H9 (cell line): Measurements from ENCODE around the gene CC2D2B. TPM values are rescaled to one million over a fixed set of nuclear protein-coding genes. Genes with fewer than 3 reads are reported as not detected.

ENCODE experiments used
- DNase-seq: peaks from one replicate; pipeline ENCODE4 v3.0.0-alpha.2; 2017
- H2AFZ ChIP-seq: one replicate; pipeline ENCODE4 v1.6.1; 2013; ENCODE audit warnings: mild to moderate bottlenecking, low read length, control low read depth, moderate library complexity
- H2AK5ac ChIP-seq: 2 replicates; pipeline ENCODE4 v1.6.1; 2013; ENCODE audit warnings: low read length, control low read depth, mixed read lengths; ENCODE audit not compliant: insufficient read length
- H2BK120ac ChIP-seq: one replicate; pipeline ENCODE4 v1.6.1; 2013; ENCODE audit warnings: low read depth, mild to moderate bottlenecking, low read length, control low read depth, inconsistent platforms; ENCODE audit not compliant: poor library complexity, severe bottlenecking
- H2BK12ac ChIP-seq: 2 replicates; pipeline ENCODE4 v1.6.1; 2013; ENCODE audit warnings: low read length, control low read depth, mixed read lengths, low read depth; ENCODE audit not compliant: insufficient read length
- H2BK15ac ChIP-seq: 2 replicates; pipeline ENCODE4 v1.6.1; 2013; ENCODE audit warnings: low read depth, low read length, control low read depth
- H2BK20ac ChIP-seq: one replicate; pipeline ENCODE4 v1.6.1; 2013; ENCODE audit warnings: low read depth, mild to moderate bottlenecking, low read length, control low read depth, inconsistent platforms; ENCODE audit not compliant: poor library complexity, severe bottlenecking
- H2BK5ac ChIP-seq: 2 replicates; pipeline ENCODE4 v1.6.1; 2013; ENCODE audit warnings: low read length, control low read depth, mixed read lengths; ENCODE audit not compliant: insufficient read length
- H3K14ac ChIP-seq: 2 replicates; pipeline ENCODE4 v1.6.1; 2013; ENCODE audit warnings: low read length, control low read depth; ENCODE audit not compliant: insufficient read depth
- H3K18ac ChIP-seq: 2 replicates; pipeline ENCODE4 v1.6.1; 2013; ENCODE audit warnings: low read depth, mild to moderate bottlenecking, mixed read lengths, low read length, control low read depth; ENCODE audit not compliant: insufficient read length
- H3K23ac ChIP-seq: 2 replicates; pipeline ENCODE4 v1.6.1; 2013; ENCODE audit warnings: low read length, control low read depth, mixed read lengths, low read depth; ENCODE audit not compliant: insufficient read length
- H3K23me2 ChIP-seq: 2 replicates; pipeline ENCODE4 v1.6.1; 2013; ENCODE audit warnings: low read depth, mild to moderate bottlenecking, mixed read lengths, low read length, control low read depth; ENCODE audit not compliant: insufficient read length, poor library complexity, severe bottlenecking
- H3K27ac ChIP-seq: 2 replicates; pipeline ENCODE4 v1.5.1; 2013; ENCODE audit warnings: low read length, control low read depth, mixed read lengths, low read depth; ENCODE audit not compliant: insufficient read length
- H3K27me3 ChIP-seq: 2 replicates; pipeline ENCODE4 v1.6.1; 2013; ENCODE audit warnings: low read length, control low read depth, inconsistent platforms; ENCODE audit not compliant: insufficient read depth
- H3K4ac ChIP-seq: 2 replicates; pipeline ENCODE4 v1.6.1; 2013; ENCODE audit warnings: low read depth, mild to moderate bottlenecking, control low read depth, inconsistent platforms, low read length, moderate library complexity
- H3K4me1 ChIP-seq: 2 replicates; pipeline ENCODE4 v1.6.1; 2013; ENCODE audit warnings: low read length, control low read depth, inconsistent platforms; ENCODE audit not compliant: insufficient read depth
- H3K4me2 ChIP-seq: 2 replicates; pipeline ENCODE4 v1.6.1; 2013; ENCODE audit warnings: low read length, control low read depth, mixed read lengths; ENCODE audit not compliant: insufficient read length, insufficient read depth
- H3K56ac ChIP-seq: 2 replicates; pipeline ENCODE4 v1.6.1; 2013; ENCODE audit warnings: low read depth, mild to moderate bottlenecking, mixed read lengths, low read length, control low read depth; ENCODE audit not compliant: insufficient read length
- H3K79me1 ChIP-seq: 2 replicates; pipeline ENCODE4 v1.6.1; 2013; ENCODE audit warnings: low read depth, mild to moderate bottlenecking, moderate library complexity, low read length, control low read depth, inconsistent platforms; ENCODE audit not compliant: insufficient read depth, poor library complexity, severe bottlenecking
- H3K79me2 ChIP-seq: 2 replicates; pipeline ENCODE4 v1.6.1; 2013; ENCODE audit warnings: low read length, control low read depth, inconsistent platforms; ENCODE audit not compliant: insufficient read depth
- H3K9ac ChIP-seq: 2 replicates; pipeline ENCODE4 v1.6.1; 2013; ENCODE audit warnings: low read length, control low read depth, mixed read lengths; ENCODE audit not compliant: insufficient read length; ENCODE audit errors: extremely low read depth
- H3K9me3 ChIP-seq: one replicate; pipeline ENCODE4 v1.6.1; 2013; ENCODE audit warnings: low read depth, low read length, inconsistent platforms; ENCODE audit not compliant: control insufficient read depth
- H3T11ph ChIP-seq: one replicate; pipeline ENCODE4 v1.6.1; 2013; ENCODE audit warnings: mild to moderate bottlenecking, low read length, control low read depth, inconsistent platforms
- H4K20me1 ChIP-seq: one replicate; pipeline ENCODE4 v1.6.1; 2013; ENCODE audit not compliant: control insufficient read depth, insufficient read length, insufficient read depth
- H4K5ac ChIP-seq: 2 replicates; pipeline ENCODE4 v1.6.1; 2013; ENCODE audit warnings: low read depth, mild to moderate bottlenecking, mixed read lengths, low read length, control low read depth; ENCODE audit not compliant: insufficient read length
- H4K8ac ChIP-seq: replicated peaks from 2 replicates; pipeline ENCODE4 v1.6.1; 2013; ENCODE audit warnings: low read length, control low read depth, mixed read lengths, low read depth; ENCODE audit not compliant: insufficient read length
- H4K91ac ChIP-seq: 2 replicates; pipeline ENCODE4 v1.6.1; 2013; ENCODE audit warnings: low read depth, mild to moderate bottlenecking, moderate library complexity, mixed read lengths, low read length, control low read depth; ENCODE audit not compliant: insufficient read length
- H3K27ac Mint-ChIP-seq, 3 experiments: 2 replicates in 2 of 3; 3 replicates in 1 of 3; pipeline ENCODE4 v1.8.0; 2020 to 2021; ENCODE audit warnings: mixed read lengths in 3 of 3, mild to moderate bottlenecking in 1 of 3, moderate library complexity in 1 of 3
- H3K27me3 Mint-ChIP-seq: 2 replicates; pipeline ENCODE4 v1.8.0; 2021; ENCODE audit warnings: low read depth, mild to moderate bottlenecking, moderate library complexity, mixed read lengths
- H3K36me3 Mint-ChIP-seq, 3 experiments: 2 replicates in 2 of 3; 3 replicates in 1 of 3; pipeline ENCODE4 v1.8.0; 2020 to 2021; ENCODE audit warnings: low read depth in 3 of 3, mixed read lengths in 3 of 3; ENCODE audit not compliant: insufficient read depth in 1 of 3
- H3K4me1 Mint-ChIP-seq, 2 experiments: 2 replicates each; pipeline ENCODE4 v1.8.0; 2020; ENCODE audit warnings: mixed read lengths in 2 of 2
- H3K4me3 Mint-ChIP-seq, 2 experiments: 2 replicates in 1 of 2; 3 replicates in 1 of 2; pipeline ENCODE4 v1.8.0; 2020 to 2021; ENCODE audit warnings: mild to moderate bottlenecking in 2 of 2, mixed read lengths in 2 of 2, moderate library complexity in 1 of 2
- H3K9me3 Mint-ChIP-seq, 2 experiments: 2 replicates in 1 of 2; 3 replicates in 1 of 2; pipeline ENCODE4 v1.8.0; 2020; ENCODE audit warnings: mild to moderate bottlenecking in 2 of 2, mixed read lengths in 2 of 2, moderate library complexity in 1 of 2
- WGBS: extraction: QIAGEN DNeasy Blood & Tissue Kit; methylation state at CpG from one replicate; pipeline ENCODE4 v1.1.7; 2013; ENCODE audit warnings: missing lambda C conversion rate, low lambda C conversion rate, mixed read lengths; ENCODE audit not compliant: insufficient read length; ENCODE audit errors: extremely low coverage; 5-methylcytosine and 5-hydroxymethylcytosine counted together
- total RNA-seq: library from RNA; stranded (reverse); gene quantifications from 2 replicates; pipeline ENCODE4 v1.2.1, GENCODE V29; 2021
- TF ChIP-seq, protein P1 (sequence below): fragments of 200-600 bp; sonication (generic); conservative IDR thresholded peaks from 3 replicates; pipeline ENCODE4 v1.8.0; 2021; ENCODE audit warnings: antibody characterized with exemption, mild to moderate bottlenecking

CC2D2B gene
- total RNA-seq, 1 experiment from 2014 or later: 0.72 TPM

DNA sequence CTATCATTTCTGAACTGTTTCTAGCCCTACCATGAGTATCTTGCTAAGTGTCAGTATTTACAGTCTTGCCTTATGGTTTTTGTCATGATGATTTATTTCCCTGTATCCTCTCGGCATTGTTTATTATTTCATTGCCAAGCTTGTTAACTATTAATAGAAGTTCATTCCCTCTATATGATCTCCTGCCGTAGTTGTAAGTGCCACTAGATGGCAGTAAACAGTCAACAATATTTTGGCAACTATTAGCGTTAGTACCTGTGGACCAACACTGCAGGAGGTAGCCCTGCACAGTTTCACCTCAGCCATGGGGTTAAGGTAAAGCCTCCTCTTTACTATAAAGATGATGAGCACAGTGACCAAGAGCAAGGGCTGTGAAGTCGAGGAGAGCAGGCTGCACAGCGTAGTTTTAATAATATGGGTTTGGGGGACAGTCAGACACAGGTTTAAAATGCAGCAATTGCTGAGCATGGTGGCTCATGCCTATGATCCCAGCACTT, 109.5 kb downstream of the CC2D2B start:
- H3K27ac Mint-ChIP-seq: no peak overlapping the region
- H3K79me1 ChIP-seq: no peaks in the 10 kb centered on the region
- H3K4ac ChIP-seq: no peak overlapping the region
- H3K27me3 Mint-ChIP-seq: peaks cover 3% of the 10 kb centered on the region; the same call in 1 of the 2 replicates
- H3K79me2 ChIP-seq: no peaks in the 10 kb centered on the region
- H3K23me2 ChIP-seq: no peaks in the 10 kb centered on the region
- H2BK15ac ChIP-seq: no peak overlapping the region
- no peak overlapping the region for H3K9ac ChIP-seq
- no peak overlapping the region for H4K8ac ChIP-seq
- H3K27ac ChIP-seq: no peak overlapping the region
- H3K23ac ChIP-seq: no peak overlapping the region
- no peak overlapping the region for H3K14ac ChIP-seq
- H3K36me3 Mint-ChIP-seq: 0 out of 7 replicates have a peak, but pooled peaks cover 0 to 2% (median 0%) of the 10 kb centered on the region in 3 experiments
- no peak overlapping the region for H3K4me3 Mint-ChIP-seq
- H2BK120ac ChIP-seq: no peak overlapping the region
- H3K9me3 ChIP-seq: no peaks in the 10 kb centered on the region
- no peaks in the 10 kb centered on the region for H3K9me3 Mint-ChIP-seq
- no peak overlapping the region for H3K18ac ChIP-seq
- no peak overlapping the region for H2AK5ac ChIP-seq
- H3K56ac ChIP-seq: no peak overlapping the region
- no peaks in the 10 kb centered on the region for H3K4me1 ChIP-seq
- no peak overlapping the region for H3T11ph ChIP-seq
- H3K27me3 ChIP-seq: no peaks in the 10 kb centered on the region
- no peaks in the 10 kb centered on the region for H4K20me1 ChIP-seq
- H3K4me2 ChIP-seq: no peak overlapping the region
- H2BK12ac ChIP-seq: no peak overlapping the region
- no peak overlapping the region for H2BK20ac ChIP-seq
- no CpG with 5 or more reads among the region's 5 CpGs for WGBS
- no peak overlapping the region for H2AFZ ChIP-seq
- H3K4me1 Mint-ChIP-seq: peaks cover 0 to 4% of the 10 kb centered on the region in 2 experiments; a peak in 1 of 4 replicates
- H2BK5ac ChIP-seq: no peak overlapping the region
- H4K5ac ChIP-seq: no peak overlapping the region
- no peak overlapping the region for H4K91ac ChIP-seq
- peak; percentile 35 for DNase-seq
- TF ChIP-seq, protein P1, sequence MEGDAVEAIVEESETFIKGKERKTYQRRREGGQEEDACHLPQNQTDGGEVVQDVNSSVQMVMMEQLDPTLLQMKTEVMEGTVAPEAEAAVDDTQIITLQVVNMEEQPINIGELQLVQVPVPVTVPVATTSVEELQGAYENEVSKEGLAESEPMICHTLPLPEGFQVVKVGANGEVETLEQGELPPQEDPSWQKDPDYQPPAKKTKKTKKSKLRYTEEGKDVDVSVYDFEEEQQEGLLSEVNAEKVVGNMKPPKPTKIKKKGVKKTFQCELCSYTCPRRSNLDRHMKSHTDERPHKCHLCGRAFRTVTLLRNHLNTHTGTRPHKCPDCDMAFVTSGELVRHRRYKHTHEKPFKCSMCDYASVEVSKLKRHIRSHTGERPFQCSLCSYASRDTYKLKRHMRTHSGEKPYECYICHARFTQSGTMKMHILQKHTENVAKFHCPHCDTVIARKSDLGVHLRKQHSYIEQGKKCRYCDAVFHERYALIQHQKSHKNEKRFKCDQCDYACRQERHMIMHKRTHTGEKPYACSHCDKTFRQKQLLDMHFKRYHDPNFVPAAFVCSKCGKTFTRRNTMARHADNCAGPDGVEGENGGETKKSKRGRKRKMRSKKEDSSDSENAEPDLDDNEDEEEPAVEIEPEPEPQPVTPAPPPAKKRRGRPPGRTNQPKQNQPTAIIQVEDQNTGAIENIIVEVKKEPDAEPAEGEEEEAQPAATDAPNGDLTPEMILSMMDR: peak; percentile 82
